Heart left ventricle (tissue), 16 donors: ENCODE results near the gene PPP6C. TPM values are rescaled to one million over a fixed set of nuclear protein-coding genes. Genes with fewer than 3 reads are reported as not detected.

Source experiments
- ATAC-seq, 4 donors: fragments of 200-7000 bp; cut with Tn5 transposase; one replicate each; pipeline ENCODE4 v1.9.1; 2020 to 2022; ENCODE audit warnings: moderate library complexity in 4 of 4, mild to moderate bottlenecking in 3 of 4, moderate number of reproducible peaks in 1 of 4
- DNase-seq, 5 donors: peaks; one replicate each; pipeline ENCODE4 v3.0.0-alpha.2; 2020
- H3K27ac ChIP-seq, 12 donors: fragments of 200-600 bp; sonication (generic) in 4 of 12; one replicate each; pipeline versions ENCODE4 v1.5.0 to v1.8.0; 2016 to 2022; ENCODE audit warnings: mild to moderate bottlenecking in 2 of 12
- H3K27me3 ChIP-seq, 9 donors: fragments of 200-600 bp; sonication (generic) in 2 of 9; one replicate each; pipeline versions ENCODE4 v1.5.1 to v1.8.0; 2016 to 2022; ENCODE audit warnings: mild to moderate bottlenecking in 3 of 9
- H3K36me3 ChIP-seq, 9 donors: fragments of 200-600 bp; sonication (generic) in 2 of 9; one replicate each; pipeline versions ENCODE4 v1.5.0 to v1.8.0; 2018 to 2022; ENCODE audit warnings: mild to moderate bottlenecking in 2 of 9
- H3K4me1 ChIP-seq, 12 donors: fragments of 200-600 bp; sonication (generic) in 4 of 12; one replicate each; pipeline versions ENCODE4 v1.5.0 to v1.8.0; 2016 to 2022; ENCODE audit warnings: mild to moderate bottlenecking in 3 of 12
- H3K4me3 ChIP-seq, 12 donors: fragments of 200-600 bp; sonication (generic) in 4 of 12; one replicate each; pipeline versions ENCODE4 v1.5.0 to v1.8.0; 2017 to 2022; ENCODE audit warnings: mild to moderate bottlenecking in 9 of 12, moderate library complexity in 4 of 12
- H3K9me3 ChIP-seq, 12 donors: fragments of 200-600 bp; sonication (generic) in 4 of 12; one replicate each; pipeline versions ENCODE4 v1.5.0 to v1.8.0; 2016 to 2022; ENCODE audit warnings: mild to moderate bottlenecking in 1 of 12
- CTCF ChIP-seq, 12 donors: fragments of 200-600 bp; sonication (generic) in 4 of 12; IDR thresholded peaks; one replicate each; pipeline versions ENCODE4 v1.5.0 to v1.8.0; 2018 to 2022; ENCODE audit warnings: antibody characterized with exemption in 12 of 12, mild to moderate bottlenecking in 5 of 12
- POLR2A ChIP-seq, 2 donors: fragments of 450-650 bp; IDR thresholded peaks; one replicate each; pipeline ENCODE4 v1.6.1; 2017; ENCODE audit warnings: antibody characterized with exemption in 2 of 2, mild to moderate bottlenecking in 2 of 2, moderate library complexity in 2 of 2
- WGBS, 4 donors: extraction: QIAGEN DNeasy Blood & Tissue Kit in 2 of 4; methylation state at CpG; one replicate each; pipeline versions ENCODE4 v1.1.5 to v1.1.7; 2013 to 2018; 5-methylcytosine and 5-hydroxymethylcytosine counted together
- intact Hi-C, 10 donors: fragments of 100-400 bp; cut with DNase I; formaldehyde crosslinking; loops; one replicate each; pipeline versions ENCODE4 v1.11.1 to v1.14.2; 2022
- polyA plus RNA-seq, 2 donors: library from polyadenylated mRNA; stranded (reverse); fragments of 200-250 nt; gene quantifications; one replicate each; pipeline ENCODE4 v1.2.3, GENCODE V29; 2013
- total RNA-seq, 9 donors: library from RNA; depleted of rRNA in 2 of 9; stranded (reverse); fragments of >200 nt in 2 of 9; fragmentation: NEBNext Ultra II Directional in 3 of 9; extraction: Animal tissue kit (Norgen Biotek cat#: 25700) in 3 of 9; gene quantifications; one replicate each; pipeline versions ENCODE4 v1.1.0 to v1.2.4, GENCODE V29; 2016 to 2023
- donor health status: ischemic (EF 13 %, LVEDD 7.1; RV severe dilation, severe dysfunction).
- donor health status: healthy with polysubstance abuse.
- donor health status: DM: no; HTN: yes; CAD: no.
- donor health status: DM: no; HTN: no; CAD: no.
- donor health status: ischemic (EF 25% LVEDD 6.9; RV normal size, moderate dysfunction).
- donor health status: ischemic (EF 25% LVEDD 5.7; RV mildly dilated, moderate dysfunction).
- donor health status: healthy.
- donor health status: DM: yes; HTN: yes; CAD: no.
- donor health status: ischemic (EF 35%, LVEDD 5.7; RV mildly dilated, moderate dysfunction).
- donor health status: nonischemic (EF 11% LVEDD 7.7; RV severe dilation, severe dysfunction).
- donor health status: DM: yes; HTN: yes; CAD: no.
- donor health status: PGD.
- donor health status: ischemic (EF 29% LVEDD 5.4; RV normal size, mild dysfunction).
- donor health status: nonischemic (EF 23%, LVEDD 6.1; RV moderate dilation, normal function).

PPP6C gene
- total and polyA plus RNA-seq, 11 donors: 12.0 to 40.7 (median 35.3) TPM

GRCh38 chr9:125137200-125137599 is 52.4 kb downstream of the PPP6C start:
- H3K9me3 ChIP-seq: no peaks in the 10 kb centered on the region
- H3K4me1 ChIP-seq: peaks cover 0 to 5% (median 0%) of the 10 kb centered on the region in 12 donors
- no peaks in the 10 kb centered on the region for H3K27me3 ChIP-seq
- DNase-seq (no peak), ATAC-seq (no peak)
- no peak overlapping the region for H3K27ac ChIP-seq
- intact Hi-C loops: no loop called here
- peaks cover 0 to 6% (median 0%) of the 10 kb centered on the region in 9 donors for H3K36me3 ChIP-seq
- WGBS, 4 donors: 88 to 96% (median 91%) methylated on average over 4 of the region's 4 CpGs
- TF ChIP-seq CTCF (IDR thresholded peaks at IDR 0.05) (no peak), POLR2A (IDR thresholded peaks at IDR 0.05) (no peak)
- H3K4me3 ChIP-seq: no peak overlapping the region

GRCh38 chr9:125134976-125135375 is 54.6 kb downstream of the PPP6C start:
- TF ChIP-seq CTCF (IDR thresholded peaks at IDR 0.05) (no peak), POLR2A (IDR thresholded peaks at IDR 0.05) (no peak)
- no peak for DNase-seq
- no peak for ATAC-seq
- peaks cover 0 to 9% (median 0%) of the 10 kb centered on the region in 12 donors for H3K4me1 ChIP-seq
- H3K4me3 ChIP-seq: no peak overlapping the region
- intact Hi-C loops: no loop called here
- no peak overlapping the region for H3K27ac ChIP-seq
- H3K36me3 ChIP-seq: no peaks in the 10 kb centered on the region
- H3K9me3 ChIP-seq: no peaks in the 10 kb centered on the region
- no peaks in the 10 kb centered on the region for H3K27me3 ChIP-seq

GRCh38 chr9:125133403-125134329 is 55.9 kb downstream of the PPP6C start:
- DNase-seq (no peak), ATAC-seq (no peak)
- intact Hi-C loops: no loop called here
- no peaks in the 10 kb centered on the region for H3K27me3 ChIP-seq
- H3K36me3 ChIP-seq: no peaks in the 10 kb centered on the region
- no peaks in the 10 kb centered on the region for H3K9me3 ChIP-seq
- H3K4me1 ChIP-seq: peaks cover 0 to 9% (median 0%) of the 10 kb centered on the region in 12 donors
- TF ChIP-seq POLR2A (IDR thresholded peaks at IDR 0.05): no peak
- no peak for TF ChIP-seq CTCF (IDR thresholded peaks at IDR 0.05)
- 89 to 97% (median 94%) methylated on average over 1 of the region's 1 CpG for WGBS, 4 donors
- no peak overlapping the region for H3K27ac ChIP-seq
- H3K4me3 ChIP-seq: no peak overlapping the region

GRCh38 chr9:125131778-125132177 is 57.8 kb downstream of the PPP6C start:
- H3K27me3 ChIP-seq: no peaks in the 10 kb centered on the region
- no peak overlapping the region for H3K27ac ChIP-seq
- H3K4me1 ChIP-seq: peaks cover 0 to 9% (median under 1%) of the 10 kb centered on the region in 12 donors
- TF ChIP-seq POLR2A (IDR thresholded peaks at IDR 0.05) (no peak), CTCF (IDR thresholded peaks at IDR 0.05) (no peak)
- ATAC-seq (no peak), DNase-seq (no peak)
- intact Hi-C loops: no loop called here
- H3K4me3 ChIP-seq: no peak overlapping the region
- H3K36me3 ChIP-seq: no peaks in the 10 kb centered on the region
- H3K9me3 ChIP-seq: no peaks in the 10 kb centered on the region
- 65 to 69% (median 67%) methylated on average over 6 of the region's 6 CpGs for WGBS, 4 donors
